ENCODE results near the gene PDHX.
"Not testable (repeated sequence)": the region's sequence is repeated elsewhere in the genome, so short reads cannot be mapped to it uniquely, and the experiment has no call there.

PDHX gene

GRCh38 chr11:35028007-35028406, 111.6 kb downstream of the PDHX start:
- DNase-seq: not testable (repeated sequence)

DNA sequence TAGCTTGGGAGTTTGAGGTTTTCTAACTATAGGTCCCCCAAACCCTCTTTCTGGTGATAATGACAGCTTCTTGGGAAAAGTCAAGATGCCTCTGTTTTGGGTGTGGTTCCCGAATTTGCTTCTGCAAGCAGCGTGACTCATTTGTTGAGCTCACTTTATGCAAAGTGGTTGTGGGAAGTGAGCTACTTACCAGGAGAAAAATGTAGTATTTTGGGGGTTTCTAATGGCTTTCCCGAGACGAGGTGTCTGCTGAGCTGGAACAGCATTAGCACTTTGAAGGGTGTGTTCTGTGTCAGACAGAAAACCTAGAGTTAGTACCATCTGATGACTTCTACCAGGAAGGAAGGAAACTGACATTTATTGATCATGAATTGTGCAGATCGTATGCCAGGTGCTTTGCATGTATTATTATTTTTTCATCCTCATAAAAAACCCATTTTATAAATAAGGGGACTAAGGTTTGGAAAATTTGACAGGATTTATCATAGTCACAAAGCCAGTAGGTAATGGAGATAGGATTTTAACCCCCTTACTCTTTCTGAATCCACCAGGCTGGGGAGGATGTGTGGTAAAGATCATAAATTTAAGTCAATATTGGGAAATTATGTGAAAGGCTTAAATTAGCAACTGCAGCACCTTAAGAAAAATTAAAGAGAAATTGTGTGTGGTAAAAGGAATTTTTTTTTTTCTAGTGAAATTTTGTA, 113.7 kb downstream of the PDHX start:
- no peak for DNase-seq

GRCh38 chr11:35030716-35031213, 114.3 kb downstream of the PDHX start:
- DNase-seq: no peak

- DNase-seq: no peak
Measured at GRCh38 chr11:35031346-35031745, 114.9 kb downstream of the PDHX start.

DNA sequence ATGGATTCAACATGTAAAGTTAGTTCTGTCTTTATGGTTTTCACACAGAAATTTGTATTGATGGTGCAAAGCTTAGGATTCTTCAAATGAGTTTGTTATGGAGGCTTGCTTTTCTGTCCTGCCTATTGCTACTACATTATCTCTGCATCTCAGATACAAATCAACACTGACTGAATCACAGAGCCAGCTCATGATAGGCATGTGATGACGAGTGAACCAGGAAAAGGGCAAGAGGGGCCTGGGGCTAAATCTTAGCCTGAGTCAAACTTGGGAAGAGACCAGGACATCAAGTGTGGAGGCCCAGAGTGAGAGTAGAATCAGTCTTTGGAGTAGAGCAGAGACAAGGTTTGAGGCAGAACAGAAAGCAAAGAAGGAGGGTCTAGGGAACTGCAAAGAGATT, 115.4 kb downstream of the PDHX start:
- no peak for DNase-seq

DNA sequence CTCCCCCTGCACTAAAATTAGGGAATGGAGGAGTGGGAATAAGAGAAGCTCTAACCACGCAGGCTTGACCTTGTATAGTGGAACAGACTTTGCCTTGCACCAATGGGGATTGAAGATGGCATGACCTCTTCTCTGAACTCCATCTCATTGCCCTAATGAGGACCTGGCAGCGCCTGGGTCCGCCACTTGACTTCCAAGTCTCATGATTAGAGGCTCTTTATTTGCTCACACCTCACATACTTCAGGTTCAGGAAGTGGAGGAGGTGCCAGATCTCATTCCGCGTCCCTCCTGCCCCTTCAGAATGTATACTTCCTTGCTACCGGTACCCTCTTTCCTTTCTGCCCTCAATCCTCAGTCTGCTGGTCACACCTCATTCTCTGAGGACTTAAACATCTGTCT, 116.6 kb downstream of the PDHX start:
- no peak for DNase-seq

DNA sequence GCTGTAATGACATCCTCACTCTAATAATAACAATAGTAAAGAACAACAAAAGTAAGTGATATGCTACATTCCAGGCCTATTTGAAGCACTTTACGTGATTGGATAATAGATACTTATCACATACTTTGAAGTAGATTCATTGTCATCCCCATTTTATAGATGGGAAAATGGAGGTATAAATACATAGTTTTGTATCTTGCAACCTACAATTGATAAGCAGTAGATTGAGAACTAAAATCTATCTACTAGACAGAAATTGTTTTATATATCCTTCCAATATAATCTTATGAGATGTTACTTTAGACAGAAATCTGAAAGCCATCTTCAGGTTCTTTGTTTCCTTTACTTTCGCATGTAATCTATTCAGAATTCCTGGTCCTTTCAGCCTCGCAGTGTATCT, 118.0 kb downstream of the PDHX start:
- DNase-seq: no peak

- no peak for DNase-seq
Measured at GRCh38 chr11:35035894-35036408, 119.5 kb downstream of the PDHX start.

DNA sequence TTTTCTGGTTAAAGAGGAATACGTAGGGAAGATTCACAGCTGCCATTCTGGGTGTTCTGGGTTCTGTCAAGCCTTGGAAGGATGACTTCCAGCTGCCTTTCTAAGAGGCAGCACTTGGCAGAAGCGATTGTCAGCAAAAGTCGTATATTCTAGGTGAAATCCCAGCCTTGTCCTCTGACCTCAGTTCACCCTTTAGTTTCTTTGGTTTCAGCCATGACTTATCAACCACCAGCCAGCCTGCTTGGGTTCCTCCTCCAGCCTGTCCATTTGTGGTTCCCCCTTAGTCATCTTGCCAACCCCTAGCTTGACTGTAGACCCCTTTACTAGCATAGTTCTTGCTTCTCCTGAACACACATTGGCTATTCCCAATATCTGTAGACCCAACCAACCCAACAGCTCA, 120.2 kb downstream of the PDHX start:
- DNase-seq: no peak

DNA sequence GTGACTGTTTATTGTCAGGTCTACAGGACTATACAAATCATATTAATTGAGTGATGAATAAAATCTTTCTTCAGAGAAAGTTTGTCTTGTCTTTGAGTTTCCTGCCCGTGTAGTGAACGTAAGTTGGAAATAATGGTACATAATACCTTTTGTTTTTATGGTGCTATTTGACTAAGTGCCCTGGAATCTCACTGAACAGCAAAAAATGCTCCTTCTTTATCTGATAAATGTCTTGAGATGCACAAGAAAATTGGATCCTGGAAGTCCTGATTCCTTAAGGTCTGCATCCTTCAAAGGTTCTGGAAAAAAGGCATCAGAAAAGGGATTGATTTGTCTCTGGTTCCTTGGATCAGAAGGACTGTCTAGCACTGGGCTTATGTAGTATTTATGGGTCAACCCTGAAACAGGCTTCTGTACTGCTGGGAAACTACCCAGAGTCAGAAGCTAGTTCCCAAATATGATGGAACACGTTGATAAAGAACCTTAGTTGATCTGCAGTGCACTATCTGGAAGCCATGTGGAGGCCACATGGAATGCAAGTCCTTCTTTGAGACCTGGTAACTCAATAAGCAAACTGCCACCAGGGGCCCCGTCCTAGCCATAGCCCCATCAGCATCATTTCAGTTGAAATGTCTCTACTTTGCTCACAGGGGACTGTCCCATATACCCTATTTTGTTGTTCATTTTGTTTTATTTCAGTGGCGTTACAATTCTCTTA, 122.0 kb downstream of the PDHX start:
- DNase-seq: no peak

- DNase-seq: no peak
Measured at GRCh38 chr11:35039076-35039475, 122.7 kb downstream of the PDHX start.

- DNase-seq: no peak
Measured at GRCh38 chr11:35040221-35040942, 124.0 kb downstream of the PDHX start.

- DNase-seq: no peak
Measured at GRCh38 chr11:35041070-35041554, 124.7 kb downstream of the PDHX start.

DNA sequence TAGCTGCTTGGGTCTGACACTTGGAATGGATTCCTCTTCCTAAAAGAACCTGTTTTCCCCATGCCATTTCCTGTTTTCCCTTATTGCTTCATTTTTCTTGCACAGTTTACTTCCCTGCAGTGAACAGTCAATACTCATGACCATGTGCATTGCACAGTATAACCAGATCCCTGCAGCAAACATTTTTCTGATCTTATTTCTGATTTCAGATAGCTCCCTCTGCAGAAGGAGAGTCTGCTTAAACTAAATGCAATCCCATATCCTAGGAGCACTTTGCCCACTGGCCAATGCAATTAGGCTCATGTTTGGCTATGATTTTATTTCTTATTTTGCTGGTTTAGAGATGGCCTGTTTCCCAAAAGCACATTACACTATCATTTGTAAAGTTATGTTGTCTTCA, 125.8 kb downstream of the PDHX start:
- DNase-seq: no peak

DNA sequence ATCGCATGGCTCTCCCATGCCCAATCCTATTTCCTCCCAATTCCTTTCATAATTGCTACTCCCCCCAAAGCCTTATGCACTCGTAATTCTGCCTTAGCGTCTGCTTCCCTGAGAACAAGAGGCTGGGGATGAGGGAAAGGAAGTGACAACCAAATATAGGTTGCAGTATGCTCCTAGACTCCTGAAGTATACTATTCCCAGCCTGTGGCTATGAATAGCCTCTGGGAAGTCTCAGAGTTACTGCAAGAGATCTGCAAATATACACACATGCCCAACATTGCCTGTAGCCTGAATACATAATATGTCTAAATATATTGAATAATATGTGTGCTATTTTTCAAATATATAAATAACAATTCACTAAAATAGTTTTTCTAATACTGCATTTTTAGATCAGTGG, 126.5 kb downstream of the PDHX start:
- no peak for DNase-seq

DNA sequence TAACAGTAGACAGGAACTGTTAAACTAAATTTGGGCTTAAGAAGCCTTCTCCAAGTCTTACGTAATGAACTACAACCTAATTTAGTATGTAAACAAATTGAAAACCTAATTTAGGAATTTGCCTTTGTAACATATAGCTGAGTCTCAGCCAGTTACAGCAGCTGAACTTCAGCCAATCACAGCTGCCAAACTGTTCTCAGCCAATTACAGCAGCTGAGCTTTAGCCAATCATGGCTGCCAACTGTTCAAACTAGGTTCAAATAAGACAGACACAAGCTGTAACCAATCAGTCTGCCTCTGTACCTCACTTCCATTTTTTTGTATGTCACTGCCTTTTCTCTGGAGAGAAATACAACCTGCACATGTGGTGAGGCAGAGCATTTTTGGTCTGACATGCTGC, 127.5 kb downstream of the PDHX start:
- no peak for DNase-seq

- DNase-seq: no peak
Measured at GRCh38 chr11:35045236-35045820, 128.9 kb downstream of the PDHX start.

All from activated CD8-positive, alpha-beta memory T cell treated with anti-CD3 and anti-CD28 coated beads, Interleukin-2, amount 50 U/mL, for 48 hours (primary cell).